Mesenteric fat pad (tissue), 1 donor: ENCODE data around the gene UGT1A6. TPM values are rescaled to one million over a fixed set of nuclear protein-coding genes. Genes with fewer than 3 reads are reported as not detected.

ENCODE experiments used
- DNase-seq: peaks from one replicate; pipeline ENCODE4 v3.0.0-alpha.2; 2020; ENCODE audit warnings: low spot score
- total RNA-seq: library from RNA; stranded (reverse); fragmentation: NEBNext Ultra II Directional; extraction: Animal tissue kit (Norgen Biotek cat#: 25700); gene quantifications from one replicate; pipeline ENCODE4 v1.2.1, GENCODE V29; 2021
- donor health status: DM: yes; HTN: yes; CAD: no.

Gene UGT1A6
- total RNA-seq, 1 donor from 2014 or later, result not detected

- peak; percentile 28 for DNase-seq
These were observed 107.0 kb downstream of the UGT1A6 start for GRCh38 chr2:233799716-233800115.

DNA sequence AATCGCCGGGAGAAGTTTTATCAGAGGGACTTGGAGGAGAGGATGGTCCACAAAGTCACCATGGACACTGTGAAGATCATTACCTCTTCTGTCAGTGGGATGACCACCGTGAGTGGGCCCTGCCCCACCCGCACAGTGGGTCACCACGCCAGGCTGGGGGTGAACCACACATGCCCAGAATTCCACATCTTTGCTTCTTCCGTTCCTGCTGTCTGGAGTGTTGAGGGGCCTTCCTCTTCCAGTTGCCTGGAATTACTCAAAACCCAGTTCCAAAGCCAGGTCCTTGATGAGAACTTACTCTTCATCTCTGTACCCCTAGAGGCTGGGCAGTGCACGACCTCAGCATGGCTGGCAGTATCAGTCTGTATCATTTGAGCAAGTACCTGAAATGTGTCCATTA, 107.5 kb downstream of the UGT1A6 start:
- DNase-seq, result peak; percentile 53

GRCh38 chr2:233801357-233802131, 108.9 kb downstream of the UGT1A6 start:
- DNase-seq, result peak; percentile 76

- peak; percentile 53 for DNase-seq
These were observed 109.6 kb downstream of the UGT1A6 start for GRCh38 chr2:233802132-233802815.

DNA sequence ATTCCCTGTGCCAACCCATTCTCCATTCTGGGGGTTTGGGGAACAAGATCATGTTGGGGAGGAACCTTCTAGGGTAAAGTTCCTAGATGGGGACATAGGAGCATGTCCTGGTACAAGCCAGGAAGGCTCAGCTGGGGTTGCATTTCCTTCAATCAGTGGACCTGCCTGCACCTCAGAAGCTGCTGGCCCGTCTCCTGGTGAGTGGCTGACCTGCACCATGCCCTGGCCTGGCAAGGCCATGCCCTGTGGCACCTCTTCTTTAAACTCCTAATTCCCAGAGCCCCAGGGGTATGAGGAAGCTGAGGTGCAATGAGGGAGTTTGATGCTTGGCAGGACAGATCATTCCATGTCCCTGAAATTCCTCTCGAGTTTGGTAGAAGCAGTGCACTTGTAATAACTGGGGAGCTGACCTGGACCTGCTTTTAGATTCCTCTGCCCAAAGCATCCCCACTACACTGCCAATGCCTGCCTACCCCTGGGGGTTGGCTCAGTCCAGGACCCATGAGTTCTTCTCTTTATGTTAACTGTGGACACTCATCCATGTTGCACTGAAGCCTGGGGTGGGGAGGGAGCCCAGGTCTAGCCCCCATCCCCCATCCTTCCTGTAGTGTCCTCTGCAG, 110.7 kb downstream of the UGT1A6 start:
- peak; percentile 55 for DNase-seq

GRCh38 chr2:233803994-233804393, 111.3 kb downstream of the UGT1A6 start:
- peak; percentile 55 for DNase-seq

DNA sequence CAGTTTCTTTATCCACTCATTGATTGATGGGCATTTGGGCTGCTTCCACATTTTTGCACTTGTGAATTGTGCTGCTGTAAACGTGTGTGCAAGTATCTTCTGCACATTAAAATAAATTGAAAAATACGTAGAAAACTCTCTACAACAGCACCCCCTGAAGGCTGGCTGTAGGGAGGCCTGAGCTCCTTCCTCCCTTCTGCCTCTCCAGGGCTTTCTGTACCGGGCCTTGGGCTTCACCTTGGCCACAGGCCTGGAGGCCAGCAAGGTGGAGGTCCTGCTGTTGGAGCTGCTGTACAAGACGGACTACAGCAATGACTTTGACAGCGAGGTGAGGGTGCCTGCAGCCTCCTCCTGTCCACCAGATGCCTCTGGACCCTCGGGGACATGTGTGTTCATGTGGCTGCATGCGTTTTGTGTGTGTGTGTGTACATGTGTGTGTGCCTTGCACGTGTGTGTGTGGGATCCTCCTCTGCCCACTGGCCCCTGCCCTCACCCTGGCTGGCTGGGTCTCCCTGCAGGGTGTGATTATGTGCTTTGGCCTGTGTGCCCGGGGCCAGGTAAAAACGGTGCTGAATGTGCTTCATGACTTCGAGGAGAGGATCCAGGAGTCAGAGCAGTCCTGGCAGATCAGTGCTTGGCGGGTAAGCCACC, 114.7 kb downstream of the UGT1A6 start:
- peak; percentile 73 for DNase-seq

DNA sequence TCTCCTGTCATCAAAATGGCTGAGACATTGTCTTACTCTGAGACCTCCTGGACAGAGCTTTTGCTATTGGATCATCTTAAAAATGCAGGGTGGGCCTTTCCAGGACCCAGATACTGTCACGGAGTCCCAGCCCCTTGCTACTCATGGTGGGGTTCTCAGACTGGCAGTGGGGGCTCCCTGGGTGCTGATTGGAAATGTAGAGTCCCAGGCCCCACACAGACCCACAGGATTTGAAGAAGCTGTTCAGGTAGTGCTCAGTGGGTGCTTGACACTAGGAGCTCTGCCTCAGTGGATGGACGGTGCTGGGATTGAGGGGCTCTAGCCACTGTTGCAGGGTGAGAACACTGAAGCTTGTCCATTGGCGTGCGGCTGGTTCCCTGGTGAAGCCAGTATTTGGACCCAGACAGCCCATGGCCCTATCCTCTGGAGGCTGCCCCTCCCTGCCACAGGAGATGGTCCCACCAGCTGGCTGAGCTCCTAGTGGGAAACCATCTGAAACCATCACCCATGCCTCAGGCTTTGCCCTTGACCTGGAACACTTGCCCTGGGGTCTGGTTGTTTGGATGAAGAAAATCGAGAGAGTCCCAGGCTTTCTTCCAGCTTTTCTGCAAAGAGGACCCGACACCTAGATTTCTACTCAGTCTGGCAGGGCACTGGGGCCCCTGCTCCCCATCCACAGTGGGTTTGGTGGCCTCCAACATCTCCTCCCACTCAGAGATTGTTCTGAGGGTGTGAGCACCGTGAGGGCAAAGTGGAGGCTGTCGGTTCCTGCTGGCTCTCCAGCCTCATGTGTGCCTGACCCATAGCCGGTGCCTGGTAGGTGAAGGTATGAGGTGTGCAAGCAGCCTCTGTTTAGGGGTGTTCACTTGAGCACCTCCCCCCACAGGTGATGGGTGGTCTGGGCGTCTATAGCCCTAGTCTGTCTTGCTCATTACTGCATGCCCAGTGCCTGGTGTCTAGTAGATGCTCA, 115.6 kb downstream of the UGT1A6 start:
- peak; percentile 62 for DNase-seq

- DNase-seq, result no peak
These were observed 117.7 kb downstream of the UGT1A6 start for GRCh38 chr2:233810385-233810784.

- DNase-seq, result no peak
These were observed 118.4 kb downstream of the UGT1A6 start for GRCh38 chr2:233811087-233811486.

DNA sequence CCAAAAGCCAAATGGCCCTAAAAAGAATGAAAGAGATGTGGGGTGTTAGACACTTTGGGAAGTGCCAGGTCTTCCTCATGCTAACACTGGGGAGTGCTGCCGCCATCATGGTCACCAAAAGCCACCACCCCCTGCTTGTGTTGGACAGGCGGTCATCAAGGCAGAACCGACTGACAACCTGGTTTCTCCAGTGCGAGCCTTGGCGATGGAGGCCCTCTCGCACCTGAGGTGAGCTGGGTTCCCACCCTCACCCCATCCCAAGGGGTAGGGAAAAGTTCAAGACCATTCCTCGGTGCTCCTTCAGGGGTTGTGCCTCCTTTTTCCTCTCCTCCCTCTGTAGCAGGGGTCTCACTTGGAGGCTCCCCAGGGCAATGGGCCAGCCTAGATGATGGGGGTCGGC, 119.0 kb downstream of the UGT1A6 start:
- DNase-seq, result peak; percentile 77

DNA sequence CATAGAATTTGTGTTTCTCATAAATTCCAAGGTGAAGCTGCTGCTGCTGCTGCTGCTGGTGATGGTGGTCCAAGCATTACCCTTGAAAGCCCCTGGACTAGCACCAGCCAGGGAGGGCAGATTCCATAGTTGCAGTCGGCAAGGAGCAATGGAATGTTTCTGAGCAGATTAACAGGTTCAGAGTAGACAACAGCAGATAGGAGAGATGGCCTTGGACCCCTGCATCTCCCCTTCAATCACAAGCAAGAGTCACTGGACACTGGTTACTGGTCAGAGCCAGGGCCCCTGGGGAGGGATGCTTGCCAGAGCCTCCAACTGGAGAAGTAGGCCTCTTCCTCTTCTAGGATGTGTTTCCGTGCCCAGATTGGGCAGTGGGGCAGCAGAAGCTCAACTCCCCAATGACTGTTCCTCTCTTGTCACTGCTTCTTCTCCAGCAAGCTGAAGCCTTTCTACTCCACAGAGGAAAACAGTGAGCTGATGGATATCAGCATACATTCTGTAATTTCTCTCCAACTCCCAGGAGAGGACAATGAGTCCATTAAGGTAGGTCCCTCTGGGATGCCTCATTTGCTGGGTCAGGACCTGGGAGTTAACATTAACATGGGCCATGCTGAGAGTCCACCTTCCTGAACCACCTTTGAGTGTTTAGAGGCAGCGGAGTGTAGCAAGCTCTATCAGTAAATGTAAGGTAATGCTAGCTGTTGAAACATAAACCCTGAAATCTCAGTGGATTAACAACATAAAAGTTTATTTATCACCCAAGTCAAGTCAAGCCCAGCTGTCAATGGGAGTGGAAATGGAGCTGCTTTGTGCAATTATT, 120.8 kb downstream of the UGT1A6 start:
- peak; percentile 28 for DNase-seq

GRCh38 chr2:233814056-233814835, 121.6 kb downstream of the UGT1A6 start:
- peak; percentile 76 for DNase-seq

DNA sequence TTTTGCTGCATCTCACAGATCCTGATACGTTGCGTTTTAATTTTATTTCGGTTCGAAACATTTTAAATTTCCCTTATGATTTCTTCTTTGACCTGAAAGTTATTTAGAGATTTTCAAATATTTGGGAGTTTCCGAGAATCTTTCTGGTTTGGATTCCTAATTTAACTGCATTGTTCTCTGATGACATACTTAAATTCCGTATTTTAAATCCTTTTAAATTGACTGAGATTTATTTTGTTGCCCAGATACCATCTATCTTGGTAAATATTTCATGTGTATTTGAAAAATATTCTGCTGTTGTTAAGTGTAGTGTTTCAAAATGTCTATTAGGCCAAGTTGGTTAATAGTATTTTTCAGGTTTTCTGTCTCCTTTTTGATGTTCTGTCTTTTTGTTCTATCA, 123.2 kb downstream of the UGT1A6 start:
- no peak for DNase-seq

DNA sequence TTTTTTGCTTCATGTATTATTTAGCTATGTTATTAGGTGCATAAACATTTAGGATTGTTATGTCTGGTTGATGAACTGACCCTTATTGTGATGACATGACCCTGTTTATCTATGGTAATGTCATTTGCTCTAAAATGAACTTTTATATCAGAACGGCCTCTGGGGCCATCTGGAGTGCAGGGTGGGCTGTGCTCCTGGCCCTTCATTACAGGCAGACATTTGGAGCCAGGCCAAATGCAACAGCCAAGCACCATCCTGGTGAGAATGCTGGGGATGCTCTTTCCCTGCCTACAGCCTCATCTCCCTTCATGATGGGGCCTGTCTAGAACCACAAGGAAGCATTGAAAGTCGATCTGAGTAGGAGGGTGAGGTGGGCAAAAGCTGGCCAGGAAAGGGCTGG, 123.6 kb downstream of the UGT1A6 start:
- DNase-seq, result no peak

DNA sequence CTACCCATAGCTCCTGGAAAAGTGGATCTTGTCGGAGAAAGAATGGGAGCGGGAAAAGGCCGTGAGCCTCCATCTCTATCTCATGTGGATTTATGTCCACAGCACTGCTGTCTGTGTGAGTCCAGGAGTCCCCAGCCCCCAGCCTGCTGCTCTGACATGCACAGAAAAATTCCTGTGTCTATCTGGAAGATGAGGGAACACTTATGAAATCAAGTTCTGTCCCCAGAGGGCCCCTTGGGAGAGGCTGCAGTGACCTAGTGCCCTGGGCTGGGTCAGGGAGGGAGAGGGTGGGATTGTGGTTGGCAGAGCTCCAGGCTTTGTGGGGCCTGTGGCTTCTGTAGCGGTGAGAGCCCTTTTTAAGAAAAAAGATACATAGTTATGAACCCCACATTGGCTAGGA, 124.1 kb downstream of the UGT1A6 start:
- DNase-seq, result no peak

DNA sequence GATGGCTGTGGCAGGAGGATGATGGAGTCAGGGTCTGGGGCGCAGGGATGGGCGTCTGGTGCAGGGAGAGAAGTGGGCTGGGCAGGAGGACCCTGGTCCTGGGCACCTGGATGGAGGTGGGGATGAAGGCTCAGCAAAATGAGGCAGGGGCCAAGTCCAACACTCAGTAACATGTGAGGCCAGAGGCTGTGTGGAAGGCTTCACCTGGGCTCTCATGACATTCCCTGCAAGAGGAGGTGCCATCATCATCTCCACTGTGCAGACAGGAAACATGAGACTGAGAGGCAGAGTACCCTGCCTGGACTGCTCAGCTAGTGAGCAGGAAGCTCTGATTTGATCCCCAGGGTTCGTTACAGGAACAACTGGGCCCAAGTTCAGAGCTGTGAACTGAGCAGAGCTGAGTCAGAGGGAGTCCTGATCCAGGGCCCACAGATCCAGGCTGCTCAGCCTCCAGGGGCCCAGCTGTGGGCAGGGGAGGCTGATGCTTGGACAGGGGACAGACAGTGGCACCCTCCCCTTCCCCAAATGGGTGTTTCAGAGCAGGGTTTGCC, 124.7 kb downstream of the UGT1A6 start:
- DNase-seq, result peak; percentile 60

GRCh38 chr2:233817995-233818638, 125.4 kb downstream of the UGT1A6 start:
- DNase-seq, result peak; percentile 84
